Endodermal cell (in vitro differentiated cells): ENCODE measurements around the gene CARD8. TPM values are rescaled to one million over a fixed set of nuclear protein-coding genes. Genes with fewer than 3 reads are reported as not detected.

Experiments
- DNase-seq: peaks from one replicate; pipeline ENCODE4 v3.0.0-alpha.2; 2017
- H3K27ac ChIP-seq: 2 replicates; pipeline ENCODE4 v1.5.1; 2013; ENCODE audit warnings: mild to moderate bottlenecking, low read depth, low read length, moderate library complexity
- H3K27me3 ChIP-seq: 2 replicates; pipeline ENCODE4 v1.6.1; 2013; ENCODE audit warnings: mild to moderate bottlenecking, low read length, moderate library complexity; ENCODE audit not compliant: insufficient read depth, control insufficient read depth, poor library complexity, severe bottlenecking
- H3K36me3 ChIP-seq: 2 replicates; pipeline ENCODE4 v1.7.0; 2013; ENCODE audit warnings: mild to moderate bottlenecking, low read length, moderate library complexity; ENCODE audit not compliant: control insufficient read depth, insufficient read depth
- H3K4me1 ChIP-seq: one replicate; pipeline ENCODE4 v1.7.0; 2013; ENCODE audit warnings: low read length; ENCODE audit not compliant: control insufficient read depth, insufficient read depth
- H3K4me3 ChIP-seq: 2 replicates; pipeline ENCODE4 v1.5.1; 2013; ENCODE audit warnings: mild to moderate bottlenecking, low read length, moderate library complexity
- H3K9ac ChIP-seq: 2 replicates; pipeline ENCODE4 v1.6.1; 2013; ENCODE audit warnings: mild to moderate bottlenecking, low read length, moderate library complexity; ENCODE audit not compliant: poor library complexity, severe bottlenecking; ENCODE audit errors: extremely low read depth
- H3K9me3 ChIP-seq: 2 replicates; pipeline ENCODE4 v1.6.1; 2013; ENCODE audit warnings: mild to moderate bottlenecking, low read length, moderate library complexity; ENCODE audit not compliant: control insufficient read depth
- H3K27ac Mint-ChIP-seq: 2 replicates; pipeline ENCODE4 v1.8.0; 2020; ENCODE audit warnings: mixed read lengths
- H3K27me3 Mint-ChIP-seq: 2 replicates; pipeline ENCODE4 v1.8.0; 2021; ENCODE audit warnings: mild to moderate bottlenecking, mixed read lengths; ENCODE audit not compliant: insufficient read depth
- H3K36me3 Mint-ChIP-seq: 2 replicates; pipeline ENCODE4 v1.8.0; 2020; ENCODE audit warnings: low read depth, mixed read lengths
- H3K4me1 Mint-ChIP-seq: 2 replicates; pipeline ENCODE4 v1.8.0; 2020; ENCODE audit warnings: mixed read lengths
- H3K4me3 Mint-ChIP-seq: 2 replicates; pipeline ENCODE4 v1.8.0; 2020; ENCODE audit warnings: mild to moderate bottlenecking, moderate library complexity, mixed read lengths
- H3K9me3 Mint-ChIP-seq: 2 replicates; pipeline ENCODE4 v1.8.0; 2020; ENCODE audit warnings: mild to moderate bottlenecking, mixed read lengths
- WGBS, 2 experiments: methylation state at CpG; one replicate each; pipeline versions ENCODE4 v1.1.5 to v1.1.7; 2013; ENCODE audit warnings: missing lambda C conversion rate in 2 of 2, mixed read lengths in 1 of 2; ENCODE audit not compliant: insufficient coverage in 1 of 2, insufficient read length in 1 of 2; 5-methylcytosine and 5-hydroxymethylcytosine counted together
- total RNA-seq, 2 donors: library from RNA; stranded (reverse); fragmentation: NEBNext Ultra II Directional in 1 of 2; extraction: Animal tissue kit (Norgen Biotek cat#: 25700) in 1 of 2; gene quantifications; 2 replicates in 1 of 2; 3 replicates in 1 of 2; pipeline ENCODE4 v1.2.1, GENCODE V29; 2021
- TF ChIP-seq, protein P1 (sequence below): fragments of 200-600 bp; sonication (generic); conservative IDR thresholded peaks from 2 replicates; pipeline ENCODE4 v1.5.0; 2021; ENCODE audit warnings: antibody characterized with exemption, mild to moderate bottlenecking

The CARD8 gene
- total RNA-seq, 2 donors from 2014 or later: 34.0 to 44.6 TPM

DNA sequence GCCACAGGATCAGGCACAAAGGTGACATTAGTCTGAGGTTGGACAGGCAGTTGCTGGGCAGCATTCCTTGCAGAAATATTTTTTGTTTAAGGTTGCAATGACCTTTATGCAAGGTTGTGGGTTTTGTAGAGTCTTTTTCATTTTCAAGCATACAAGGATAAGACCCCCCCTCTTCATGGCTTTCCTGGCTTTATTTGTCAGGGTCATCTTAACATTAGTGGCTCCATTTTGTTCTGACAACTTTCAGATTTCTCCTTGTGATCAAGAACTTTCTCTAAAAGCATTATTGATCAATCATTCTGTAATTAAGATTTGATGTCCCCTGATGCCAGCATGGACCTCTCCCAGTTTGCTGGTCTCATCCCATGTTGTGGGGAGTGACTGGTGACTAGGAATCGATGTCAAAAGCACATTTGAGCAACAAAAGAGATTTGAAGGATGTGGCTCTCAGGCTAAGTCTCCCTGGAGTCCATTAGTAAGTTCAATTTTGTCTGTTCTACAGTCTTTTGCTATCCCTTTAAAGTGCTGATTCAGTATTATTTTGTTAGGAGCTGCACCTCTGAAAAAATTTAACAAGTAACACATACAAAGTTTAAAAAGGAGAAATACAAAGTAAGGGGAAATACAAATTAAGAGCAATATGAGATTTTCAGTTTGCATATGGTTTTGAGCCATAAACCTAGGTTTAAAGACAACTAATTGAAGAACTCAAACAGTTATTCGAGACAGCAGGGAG, 5.3 kb downstream of the CARD8 start:
- TF ChIP-seq, protein P1, sequence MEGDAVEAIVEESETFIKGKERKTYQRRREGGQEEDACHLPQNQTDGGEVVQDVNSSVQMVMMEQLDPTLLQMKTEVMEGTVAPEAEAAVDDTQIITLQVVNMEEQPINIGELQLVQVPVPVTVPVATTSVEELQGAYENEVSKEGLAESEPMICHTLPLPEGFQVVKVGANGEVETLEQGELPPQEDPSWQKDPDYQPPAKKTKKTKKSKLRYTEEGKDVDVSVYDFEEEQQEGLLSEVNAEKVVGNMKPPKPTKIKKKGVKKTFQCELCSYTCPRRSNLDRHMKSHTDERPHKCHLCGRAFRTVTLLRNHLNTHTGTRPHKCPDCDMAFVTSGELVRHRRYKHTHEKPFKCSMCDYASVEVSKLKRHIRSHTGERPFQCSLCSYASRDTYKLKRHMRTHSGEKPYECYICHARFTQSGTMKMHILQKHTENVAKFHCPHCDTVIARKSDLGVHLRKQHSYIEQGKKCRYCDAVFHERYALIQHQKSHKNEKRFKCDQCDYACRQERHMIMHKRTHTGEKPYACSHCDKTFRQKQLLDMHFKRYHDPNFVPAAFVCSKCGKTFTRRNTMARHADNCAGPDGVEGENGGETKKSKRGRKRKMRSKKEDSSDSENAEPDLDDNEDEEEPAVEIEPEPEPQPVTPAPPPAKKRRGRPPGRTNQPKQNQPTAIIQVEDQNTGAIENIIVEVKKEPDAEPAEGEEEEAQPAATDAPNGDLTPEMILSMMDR: no peak
- Mint-ChIP-seq H3K4me3 (no peak overlapping the region), H3K36me3 (peaks cover 47% of the 10 kb centered on the region), H3K27me3 (no peaks in the 10 kb centered on the region), H3K9me3 (peaks cover 7% of the 10 kb centered on the region), H3K27ac (no peak overlapping the region), H3K4me1 (peaks cover 2% of the 10 kb centered on the region)
- Histone ChIP-seq H3K9ac (no peak overlapping the region), H3K9me3 (peaks cover 4% of the 10 kb centered on the region), H3K4me1 (no peaks in the 10 kb centered on the region), H3K27ac (no peak overlapping the region), H3K4me3 (no peak overlapping the region), H3K36me3 (peaks cover 19% of the 10 kb centered on the region), H3K27me3 (no peaks in the 10 kb centered on the region)
- DNase-seq: no peak
- 96 to 100% methylated on average over 2 of the region's 2 CpGs for WGBS, 2 experiments

DNA sequence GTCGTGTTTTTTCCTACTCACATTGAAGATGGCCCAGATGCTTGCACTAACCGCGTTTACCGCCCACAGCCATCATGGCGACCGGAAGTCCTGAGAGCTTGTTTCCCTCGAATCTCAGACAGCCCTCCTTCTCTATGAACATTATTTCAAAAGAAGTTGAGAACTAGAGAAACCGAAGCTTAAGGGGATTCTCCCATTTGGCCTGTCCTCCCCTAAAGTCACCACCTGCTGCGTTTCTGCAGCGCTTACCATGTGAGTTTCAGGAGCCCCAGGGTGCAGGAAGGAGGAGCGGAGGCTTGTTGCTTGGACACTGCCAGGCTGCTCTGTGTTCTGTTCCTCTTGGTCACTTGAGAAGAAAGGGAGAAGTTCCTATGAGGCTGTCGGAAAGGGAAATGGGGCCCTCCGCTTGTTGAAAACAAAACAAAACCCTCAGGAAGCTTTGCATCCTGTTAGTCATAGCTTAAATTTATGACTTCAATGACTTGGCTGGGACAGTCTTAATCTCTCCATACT, 6.2 kb downstream of the CARD8 start:
- 88 to 96% methylated on average over 12 to 13 of the region's 13 CpGs for WGBS, 2 experiments
- Histone ChIP-seq H3K27me3 (no peaks in the 10 kb centered on the region), H3K4me1 (peaks cover 3% of the 10 kb centered on the region), H3K4me3 (no peak overlapping the region), H3K9ac (no peak overlapping the region), H3K36me3 (peaks cover 19% of the 10 kb centered on the region), H3K27ac (no peak overlapping the region), H3K9me3 (peaks cover 4% of the 10 kb centered on the region)
- DNase-seq: no peak
- Mint-ChIP-seq H3K4me3 (no peak overlapping the region), H3K27me3 (no peaks in the 10 kb centered on the region), H3K27ac (peak overlapping the region; percentile 26), H3K36me3 (peaks cover 45% of the 10 kb centered on the region), H3K4me1 (peaks cover 4% of the 10 kb centered on the region), H3K9me3 (peaks cover 7% of the 10 kb centered on the region)
- TF ChIP-seq, protein P1: no peak

DNA sequence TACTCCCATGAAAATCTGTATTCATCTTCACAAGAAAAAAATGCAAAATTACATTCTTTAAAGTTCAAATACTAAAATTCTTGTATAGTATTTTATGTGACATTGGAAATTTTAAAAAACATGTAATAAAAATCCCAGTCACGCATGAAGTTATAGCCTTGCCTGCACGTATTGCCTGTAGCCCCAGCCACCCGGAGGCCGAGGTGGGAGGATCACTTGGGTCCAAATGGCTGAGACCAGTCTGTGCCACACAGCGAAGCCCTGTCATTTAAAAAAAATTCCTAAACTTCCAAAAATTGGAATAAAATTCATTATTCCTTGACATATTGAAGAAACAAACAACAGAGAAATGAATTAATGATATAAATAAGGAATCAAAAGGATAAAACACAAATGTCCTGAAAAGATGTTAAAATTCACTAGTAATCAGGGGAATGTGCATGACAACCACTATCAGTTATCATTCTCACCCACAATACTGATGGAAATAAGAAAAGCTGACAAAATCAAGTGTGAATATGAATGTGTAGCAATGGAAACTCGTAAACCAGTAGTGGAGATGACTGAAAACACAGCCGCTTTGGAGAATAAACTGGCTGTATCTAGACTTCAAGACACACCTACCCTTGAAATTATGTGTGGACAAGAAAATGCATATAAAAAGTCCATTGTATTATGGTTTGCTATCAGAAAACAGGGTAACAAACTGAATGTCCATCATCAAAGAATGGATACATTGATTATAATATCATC, 7.5 kb downstream of the CARD8 start:
- 91 to 92% methylated on average over 6 to 7 of the region's 7 CpGs for WGBS, 2 experiments
- Mint-ChIP-seq H3K4me1 (peaks cover 8% of the 10 kb centered on the region), H3K27me3 (no peaks in the 10 kb centered on the region), H3K36me3 (peaks cover 36% of the 10 kb centered on the region), H3K27ac (no peak overlapping the region), H3K9me3 (peaks cover 5% of the 10 kb centered on the region), H3K4me3 (no peak overlapping the region)
- no peak for DNase-seq
- Histone ChIP-seq H3K4me3 (no peak overlapping the region), H3K9ac (no peak overlapping the region), H3K4me1 (peaks cover 4% of the 10 kb centered on the region), H3K27me3 (no peaks in the 10 kb centered on the region), H3K27ac (no peak overlapping the region), H3K9me3 (peaks cover 3% of the 10 kb centered on the region), H3K36me3 (peaks cover 16% of the 10 kb centered on the region)
- TF ChIP-seq, protein P1: no peak
